HEK293 (cell line): ENCODE results near the gene CHRM2.

Source experiments
- CTCF ChIA-PET: fragments of 350-600 bp; formaldehyde crosslinking; extraction: SDS; loops from one replicate; lab custom pipeline; 2021; ENCODE audit warnings: antibody characterized with exemption; lab: Yijun Ruan, JAX
- POLR2A ChIA-PET: fragments of 300-600 bp; formaldehyde crosslinking; extraction: SDS; loops from one replicate; lab custom pipeline; 2020; ENCODE audit warnings: antibody characterized with exemption, inconsistent platforms; lab: Yijun Ruan, JAX
- H3K27ac ChIP-seq: fragments of 200-500 bp; sonication (Bioruptor generic); 2 replicates; pipeline ENCODE4 v1.5.1; 2014; ENCODE audit warnings: low read depth, low read length, control low read depth, inconsistent platforms; ENCODE audit errors: extremely low read depth
- H3K36me3 ChIP-seq, 2 experiments: fragments of 200-500 bp in 1 of 2; sonication (Bioruptor generic) in 1 of 2; 1 replicate in 1 of 2; 2 replicates in 1 of 2; pipeline ENCODE4 v1.5.1; 2014 to 2017; ENCODE audit warnings: inconsistent platforms in 2 of 2, low read length in 2 of 2; ENCODE audit not compliant: control insufficient read depth in 2 of 2, insufficient read depth in 1 of 2
- H3K4me1 ChIP-seq: fragments of 200-500 bp; sonication (Bioruptor generic); 2 replicates; pipeline ENCODE4 v1.5.1; 2014; ENCODE audit warnings: mild to moderate bottlenecking, low read length, inconsistent platforms; ENCODE audit not compliant: control insufficient read depth, insufficient read depth
- H3K4me3 ChIP-seq: 2 replicates; pipeline ENCODE4 v1.5.1; 2011; ENCODE audit warnings: low read depth, mild to moderate bottlenecking, control low read depth, low read length, moderate library complexity
- H3K9me3 ChIP-seq: fragments of 200-500 bp; sonication (Bioruptor generic); 2 replicates; pipeline ENCODE4 v1.5.1; 2014; ENCODE audit warnings: low read depth, low read length, inconsistent platforms; ENCODE audit not compliant: control insufficient read depth, insufficient read depth
- FEZF1 ChIP-seq: fragments of 450-650 bp; formaldehyde crosslinking; IDR thresholded peaks from 2 replicates; pipeline ENCODE4 v1.5.1; 2016; ENCODE audit warnings: missing biosample characterization, missing genetic modification characterization
- GLI2 ChIP-seq: fragments of 450-650 bp; formaldehyde crosslinking; IDR thresholded peaks from 2 replicates; pipeline ENCODE4; 2017; ENCODE audit warnings: missing biosample characterization, missing genetic modification characterization, low read depth, borderline replicate concordance
- KLF10 ChIP-seq: fragments of 450-650 bp; IDR thresholded peaks from 2 replicates; pipeline ENCODE4 v1.5.1; 2018; ENCODE audit warnings: missing biosample characterization, mild to moderate bottlenecking, missing genetic modification characterization
- PATZ1 ChIP-seq: fragments of 450-650 bp; formaldehyde crosslinking; IDR thresholded peaks from 2 replicates; pipeline ENCODE4 v1.5.1; 2016; ENCODE audit warnings: missing biosample characterization, missing genetic modification characterization
- SCRT2 ChIP-seq: fragments of 450-650 bp; formaldehyde crosslinking; IDR thresholded peaks from 2 replicates; pipeline ENCODE4 v1.5.1; 2016; ENCODE audit warnings: missing biosample characterization, missing genetic modification characterization
- ZBTB48 ChIP-seq: fragments of 450-650 bp; formaldehyde crosslinking; IDR thresholded peaks from 2 replicates; pipeline ENCODE4 v1.5.1; 2016; ENCODE audit warnings: missing biosample characterization, missing genetic modification characterization
- ZNF16 ChIP-seq: fragments of 450-650 bp; formaldehyde crosslinking; IDR thresholded peaks from 2 replicates; pipeline ENCODE4 v1.5.1; 2016; ENCODE audit warnings: low read depth, missing biosample characterization, missing genetic modification characterization
- ZNF211 ChIP-seq: fragments of 450-650 bp; formaldehyde crosslinking; IDR thresholded peaks from 2 replicates; pipeline ENCODE4 v1.5.1; 2016; ENCODE audit warnings: low read depth, missing biosample characterization, missing genetic modification characterization
- ZNF214 ChIP-seq: fragments of 450-650 bp; formaldehyde crosslinking; IDR thresholded peaks from 2 replicates; pipeline ENCODE4 v1.5.1; 2017; ENCODE audit warnings: missing biosample characterization, mild to moderate bottlenecking, missing genetic modification characterization, borderline replicate concordance
- ZNF266 ChIP-seq: fragments of 450-650 bp; formaldehyde crosslinking; IDR thresholded peaks from 2 replicates; pipeline ENCODE4 v1.5.1; 2016; ENCODE audit warnings: missing biosample characterization, missing genetic modification characterization, low read depth
- ZNF302 ChIP-seq: fragments of 450-650 bp; formaldehyde crosslinking; IDR thresholded peaks from 2 replicates; pipeline ENCODE4 v1.5.1; 2016; ENCODE audit warnings: missing biosample characterization, missing genetic modification characterization, low read depth
- ZNF335 ChIP-seq: fragments of 450-650 bp; formaldehyde crosslinking; conservative IDR thresholded peaks from 2 replicates; pipeline ENCODE4 v1.5.1; 2016; ENCODE audit warnings: missing biosample characterization, missing genetic modification characterization
- ZNF37A ChIP-seq: fragments of 450-650 bp; IDR thresholded peaks from 2 replicates; pipeline ENCODE4 v1.5.1; 2018; ENCODE audit warnings: missing biosample characterization, missing genetic modification characterization
- ZNF404 ChIP-seq: fragments of 450-650 bp; formaldehyde crosslinking; IDR thresholded peaks from 2 replicates; pipeline ENCODE4 v1.5.1; 2017; ENCODE audit warnings: missing biosample characterization, missing genetic modification characterization
- ZNF514 ChIP-seq: fragments of 450-650 bp; formaldehyde crosslinking; IDR thresholded peaks from 2 replicates; pipeline ENCODE4 v1.5.1; 2016; ENCODE audit warnings: missing biosample characterization, missing genetic modification characterization
- ZNF521 ChIP-seq: fragments of 450-650 bp; formaldehyde crosslinking; IDR thresholded peaks from 2 replicates; pipeline ENCODE4 v1.5.1; 2017; ENCODE audit warnings: missing biosample characterization, mild to moderate bottlenecking, missing genetic modification characterization
- ZNF544 ChIP-seq: fragments of 450-650 bp; formaldehyde crosslinking; IDR thresholded peaks from 2 replicates; pipeline ENCODE4 v1.5.0; 2017; ENCODE audit warnings: missing biosample characterization, missing genetic modification characterization
- ZNF548 ChIP-seq: fragments of 450-650 bp; formaldehyde crosslinking; IDR thresholded peaks from 2 replicates; pipeline ENCODE4 v1.5.1; 2016; ENCODE audit warnings: missing biosample characterization, missing genetic modification characterization
- ZNF561 ChIP-seq: fragments of 450-650 bp; IDR thresholded peaks from 2 replicates; pipeline ENCODE4 v1.5.1; 2018; ENCODE audit warnings: missing biosample characterization, missing genetic modification characterization, borderline replicate concordance
- ZNF585B ChIP-seq: fragments of 450-650 bp; formaldehyde crosslinking; IDR thresholded peaks from 2 replicates; pipeline ENCODE4 v1.5.1; 2016; ENCODE audit warnings: missing biosample characterization, missing genetic modification characterization
- ZNF596 ChIP-seq: fragments of 450-650 bp; IDR thresholded peaks from 2 replicates; pipeline ENCODE4 v1.5.0; 2018; ENCODE audit warnings: missing biosample characterization, mild to moderate bottlenecking, missing genetic modification characterization, moderate library complexity
- ZNF670 ChIP-seq: fragments of 450-650 bp; formaldehyde crosslinking; IDR thresholded peaks from 2 replicates; pipeline ENCODE4 v1.5.1; 2016; ENCODE audit warnings: missing biosample characterization, missing genetic modification characterization, low read depth
- ZNF692 ChIP-seq: fragments of 450-650 bp; formaldehyde crosslinking; IDR thresholded peaks from 2 replicates; pipeline ENCODE4 v1.5.1; 2016; ENCODE audit warnings: missing biosample characterization, missing genetic modification characterization
- ZNF701 ChIP-seq: fragments of 450-650 bp; formaldehyde crosslinking; IDR thresholded peaks from 2 replicates; pipeline ENCODE4 v1.5.1; 2016; ENCODE audit warnings: missing biosample characterization, missing genetic modification characterization
- ZNF704 ChIP-seq: fragments of 450-650 bp; formaldehyde crosslinking; IDR thresholded peaks from 2 replicates; pipeline ENCODE4 v1.5.1; 2016; ENCODE audit warnings: missing biosample characterization, missing genetic modification characterization
- ZNF707 ChIP-seq: fragments of 450-650 bp; formaldehyde crosslinking; IDR thresholded peaks from 2 replicates; pipeline ENCODE4 v1.5.1; 2016; ENCODE audit warnings: missing biosample characterization, missing genetic modification characterization
- ZNF785 ChIP-seq: fragments of 450-650 bp; formaldehyde crosslinking; IDR thresholded peaks from 2 replicates; pipeline ENCODE4 v1.5.1; 2016; ENCODE audit warnings: missing biosample characterization, missing genetic modification characterization
- ZNF791 ChIP-seq: fragments of 450-650 bp; formaldehyde crosslinking; IDR thresholded peaks from 2 replicates; pipeline ENCODE4 v1.5.1; 2016; ENCODE audit warnings: missing biosample characterization, missing genetic modification characterization
- ZNF837 ChIP-seq: fragments of 450-650 bp; formaldehyde crosslinking; IDR thresholded peaks from 2 replicates; pipeline ENCODE4 v1.5.1; 2016; ENCODE audit warnings: missing biosample characterization, missing genetic modification characterization
- ZSCAN23 ChIP-seq: fragments of 450-650 bp; formaldehyde crosslinking; IDR thresholded peaks from 2 replicates; pipeline ENCODE4 v1.5.1; 2016; ENCODE audit warnings: missing biosample characterization, missing genetic modification characterization

The CHRM2 gene

GRCh38 chr7:137026176-137026500, 157.7 kb downstream of the CHRM2 start (continued):
- TF ChIP-seq ZNF302 (tag by site-specific recombination) (no peak), ZNF670 (no peak), ZNF707 (no peak)

GRCh38 chr7:137032436-137032835, 164.0 kb downstream of the CHRM2 start:
- H3K27ac ChIP-seq = no peak overlapping the region
- TF ChIP-seq ZNF837 (tag by site-specific recombination) (no peak), ZNF791 (tag by site-specific recombination) (no peak), ZNF701 (tag by site-specific recombination) (no peak), ZNF548 (tag by site-specific recombination) (no peak), ZNF521 (no peak), ZSCAN23 (tag by site-specific recombination) (no peak), KLF10 (tag by site-specific recombination) (no peak), ZNF37A (tag by site-specific recombination) (no peak), ZNF211 (no peak)
- TF ChIP-seq, all 188 proteins: peak for 0
- no peaks in the 10 kb centered on the region for H3K4me1 ChIP-seq
- H3K36me3 ChIP-seq = no peaks in the 10 kb centered on the region
- POLR2A ChIA-PET = no interaction called here
- CTCF ChIA-PET = no interaction called here
- H3K9me3 ChIP-seq = no peaks in the 10 kb centered on the region
- H3K4me3 ChIP-seq = no peak overlapping the region

GRCh38 chr7:137036768-137037167, 168.3 kb downstream of the CHRM2 start:
- CTCF ChIA-PET = interaction anchor here (0.5 to 0.6 kb wide), 2 partner anchors 10 to 921 kb away, joined by 3 read pairs; no protein-coding TSS in a partner anchor
- Histone ChIP-seq H3K4me1 (no peaks in the 10 kb centered on the region), H3K4me3 (no peak overlapping the region), H3K36me3 (no peaks in the 10 kb centered on the region), H3K27ac (no peak overlapping the region), H3K9me3 (no peaks in the 10 kb centered on the region)
- TF ChIP-seq ZNF214 (tag by site-specific recombination) (no peak), PATZ1 (tag by site-specific recombination) (no peak), ZNF335 (tag by site-specific recombination) (no peak), ZNF785 (tag by site-specific recombination) (no peak)
- POLR2A ChIA-PET = no interaction called here

- CTCF ChIA-PET = interaction anchor here (0.6 kb wide), 1 partner anchor 963 kb away, joined by 3 read pairs; no protein-coding TSS in a partner anchor
- no peak overlapping the region for H3K4me3 ChIP-seq
- POLR2A ChIA-PET = no interaction called here
- no peaks in the 10 kb centered on the region for H3K36me3 ChIP-seq
- H3K9me3 ChIP-seq = no peaks in the 10 kb centered on the region
- H3K4me1 ChIP-seq = no peaks in the 10 kb centered on the region
- no peak overlapping the region for H3K27ac ChIP-seq
- TF ChIP-seq ZNF16 (no peak), SCRT2 (tag by site-specific recombination) (no peak), ZNF266 (tag by site-specific recombination) (no peak), ZNF561 (no peak), ZNF596 (tag by site-specific recombination) (no peak), ZNF837 (tag by site-specific recombination) (no peak), ZNF692 (tag by site-specific recombination) (no peak), ZNF404 (tag by site-specific recombination) (no peak), FEZF1 (tag by site-specific recombination) (no peak), GLI2 (tag by site-specific recombination) (no peak), ZNF514 (tag by site-specific recombination) (no peak), ZNF585B (tag by site-specific recombination) (no peak), ZBTB48 (tag by site-specific recombination) (no peak), ZNF544 (tag by site-specific recombination) (no peak), ZNF791 (tag by site-specific recombination) (no peak), ZNF704 (no peak)
Observed at GRCh38 chr7:137038706-137039105, 170.3 kb downstream of the CHRM2 start.
